H1 (cell line): Measurements from ENCODE around the gene EPN3. TPM values are rescaled to one million over a fixed set of nuclear protein-coding genes. Genes with fewer than 3 reads are reported as not detected.

Experiments used
- CTCF ChIA-PET: fragments of 300-600 bp; sonication (Branson Sonifier 250); formaldehyde crosslinking; loops from one replicate; lab custom pipeline; 2021; ENCODE audit not compliant: partially characterized antibody; lab: Charles Lee
- POLR2A ChIA-PET: fragments of 300-600 bp; sonication (Branson Sonifier 250); formaldehyde crosslinking; loops from one replicate; lab custom pipeline; 2021; ENCODE audit warnings: inconsistent platforms; ENCODE audit not compliant: partially characterized antibody; lab: Charles Lee
- DNase-seq, 2 experiments: peaks; one replicate each; pipeline versions ENCODE4 v3.0.0 to v3.0.0-alpha.2; 2010 to 2022; ENCODE audit warnings: low spot score in 2 of 2, low read depth in 1 of 2, mixed read lengths in 1 of 2
- FAIRE-seq: peaks from 2 replicates; lab custom pipeline; 2011; peaks lifted over from hg19 to GRCh38; lab: Jason Lieb, UNC
- H2AFZ ChIP-seq: 2 replicates; pipeline ENCODE4 v1.8.1; 2012; ENCODE audit warnings: low read length, inconsistent platforms
- H2AK5ac ChIP-seq: 2 replicates; pipeline ENCODE4 v1.6.1; 2013; ENCODE audit warnings: low read depth, low read length
- H2BK120ac ChIP-seq: replicated peaks from 2 replicates; pipeline ENCODE3; 2013; ENCODE audit warnings: low read depth, low read length, inconsistent platforms
- H2BK12ac ChIP-seq: 2 replicates; pipeline ENCODE4 v1.6.1; 2013; ENCODE audit warnings: low read depth, low read length
- H2BK15ac ChIP-seq: 2 replicates; pipeline ENCODE4 v1.6.1; 2013; ENCODE audit warnings: low read length
- H2BK20ac ChIP-seq: 2 replicates; pipeline ENCODE4 v1.6.1; 2013; ENCODE audit warnings: low read length
- H2BK5ac ChIP-seq: 2 replicates; pipeline ENCODE4 v1.6.1; 2013; ENCODE audit warnings: low read depth, low read length
- H3K14ac ChIP-seq: 2 replicates; pipeline ENCODE4 v1.6.1; 2013; ENCODE audit warnings: inconsistent platforms; ENCODE audit not compliant: insufficient read length
- H3K18ac ChIP-seq: 2 replicates; pipeline ENCODE4 v1.6.1; 2013; ENCODE audit warnings: low read length; ENCODE audit errors: extremely low read depth
- H3K23ac ChIP-seq: 2 replicates; pipeline ENCODE4 v1.6.1; 2013; ENCODE audit warnings: inconsistent platforms; ENCODE audit not compliant: insufficient read length
- H3K23me2 ChIP-seq: 2 replicates; pipeline ENCODE4 v1.6.1; 2013; ENCODE audit warnings: low read depth, low read length
- H3K27ac ChIP-seq: 2 replicates; pipeline ENCODE4 v1.6.1; 2011; ENCODE audit warnings: low read depth, low read length, inconsistent platforms
- H3K27me3 ChIP-seq, 4 experiments: replicated peaks in 1 of 4; 1 replicate in 1 of 4; 2 replicates in 3 of 4; pipeline versions ENCODE4 v1.6.1 to v1.8.1; 2011 to 2013; ENCODE audit warnings: low read length in 3 of 4, mild to moderate bottlenecking in 3 of 4, inconsistent platforms in 2 of 4, mixed read lengths in 2 of 4, moderate library complexity in 1 of 4; ENCODE audit not compliant: control insufficient read depth in 3 of 4, insufficient read depth in 3 of 4; ENCODE audit errors: extremely low read depth in 1 of 4
- H3K36me3 ChIP-seq, 4 experiments: 2 replicates each; pipeline versions ENCODE4 v1.6.1 to v1.8.1; 2011 to 2013; ENCODE audit warnings: mild to moderate bottlenecking in 4 of 4, low read length in 3 of 4, moderate library complexity in 2 of 4, control low read depth in 1 of 4, inconsistent platforms in 1 of 4; ENCODE audit not compliant: insufficient read depth in 4 of 4, control insufficient read depth in 2 of 4
- H3K4ac ChIP-seq: replicated peaks from 2 replicates; pipeline ENCODE3; 2013; ENCODE audit warnings: low read length, low read depth, mixed read lengths, inconsistent platforms; ENCODE audit not compliant: insufficient read length
- H3K4me1 ChIP-seq, 4 experiments: replicated peaks in 1 of 4; 1 replicate in 1 of 4; 2 replicates in 3 of 4; pipeline versions ENCODE4 v1.6.1 to v1.8.1; 2011 to 2013; ENCODE audit warnings: low read length in 3 of 4, inconsistent platforms in 2 of 4, mixed read lengths in 1 of 4; ENCODE audit not compliant: insufficient read depth in 4 of 4, control insufficient read depth in 3 of 4
- H3K4me2 ChIP-seq, 2 experiments: 2 replicates each; pipeline versions ENCODE4 v1.6.1 to v1.8.1; 2011 to 2013; ENCODE audit warnings: low read depth in 2 of 2, low read length in 2 of 2, control low read depth in 1 of 2, inconsistent platforms in 1 of 2, mild to moderate bottlenecking in 1 of 2; ENCODE audit not compliant: insufficient read depth in 1 of 2
- H3K4me3 ChIP-seq, 4 experiments: fragments of 200-600, 300-600 bp in 1 of 4; sonication (generic), shearing (Covaris generic), sonication (Bioruptor Twin) in 1 of 4; 2 replicates each; pipeline versions ENCODE4 v1.5.1 to v1.8.1; 2011 to 2016; ENCODE audit warnings: low read length in 4 of 4, low read depth in 3 of 4, control low read depth in 2 of 4, inconsistent platforms in 2 of 4, mild to moderate bottlenecking in 2 of 4, mixed read lengths in 1 of 4, moderate library complexity in 1 of 4; ENCODE audit not compliant: insufficient read depth in 2 of 4; ENCODE audit errors: extremely low read depth in 1 of 4
- H3K56ac ChIP-seq: replicated peaks from 2 replicates; pipeline ENCODE3; 2013; ENCODE audit warnings: low read depth, mild to moderate bottlenecking, mixed read lengths, low read length, inconsistent platforms; ENCODE audit not compliant: insufficient read length
- H3K79me1 ChIP-seq: 2 replicates; pipeline ENCODE4 v1.6.1; 2013; ENCODE audit warnings: low read depth, low read length, control low read depth
- H3K79me2 ChIP-seq, 2 experiments: 2 replicates each; pipeline versions ENCODE4 v1.6.1 to v1.8.1; 2012 to 2013; ENCODE audit warnings: low read length in 2 of 2, mild to moderate bottlenecking in 2 of 2, inconsistent platforms in 1 of 2; ENCODE audit not compliant: insufficient read depth in 2 of 2, control insufficient read depth in 1 of 2
- H3K9ac ChIP-seq, 4 experiments: replicated peaks in 1 of 4; 1 replicate in 1 of 4; 2 replicates in 3 of 4; pipeline versions ENCODE4 v1.6.1 to v1.8.1; 2011 to 2013; ENCODE audit warnings: low read depth in 3 of 4, low read length in 3 of 4, control low read depth in 2 of 4, mild to moderate bottlenecking in 2 of 4, moderate library complexity in 2 of 4, inconsistent platforms in 1 of 4; ENCODE audit errors: extremely low read depth in 1 of 4
- H3K9me3 ChIP-seq, 2 experiments: 2 replicates each; pipeline versions ENCODE4 v1.6.1 to v1.8.1; 2012 to 2013; ENCODE audit warnings: mild to moderate bottlenecking in 2 of 2, moderate library complexity in 2 of 2, control low read depth in 1 of 2, inconsistent platforms in 1 of 2, low read depth in 1 of 2, low read length in 1 of 2, mixed read lengths in 1 of 2; ENCODE audit not compliant: insufficient read depth in 2 of 2
- H4K20me1 ChIP-seq, 2 experiments: replicated peaks in 1 of 2; 2 replicates each; pipeline versions ENCODE3 to v1.8.1; 2011 to 2013; ENCODE audit warnings: inconsistent platforms in 2 of 2, low read length in 2 of 2, mild to moderate bottlenecking in 1 of 2; ENCODE audit not compliant: insufficient read depth in 2 of 2, control insufficient read depth in 1 of 2
- H4K5ac ChIP-seq: 2 replicates; pipeline ENCODE4 v1.6.1; 2013; ENCODE audit warnings: low read length, low read depth, mixed read lengths, inconsistent platforms; ENCODE audit not compliant: insufficient read length
- H4K8ac ChIP-seq: 2 replicates; pipeline ENCODE4 v1.8.0; 2013; ENCODE audit warnings: mild to moderate bottlenecking, moderate library complexity, low read length, inconsistent platforms; ENCODE audit not compliant: insufficient read depth; ENCODE audit errors: extremely low read depth
- H4K91ac ChIP-seq: replicated peaks from 2 replicates; pipeline ENCODE3; 2013; ENCODE audit warnings: low read length, mixed read lengths, inconsistent platforms; ENCODE audit not compliant: insufficient read length
- CHD2 ChIP-seq: IDR thresholded peaks from 2 replicates; pipeline ENCODE4 v1.6.1; 2012; ENCODE audit warnings: low read length, improper control_type of control experiment
- CREB1 ChIP-seq: IDR thresholded peaks from 2 replicates; pipeline ENCODE4 v1.6.1; 2012; ENCODE audit warnings: inconsistent platforms
- CTBP2 ChIP-seq: IDR thresholded peaks from 2 replicates; pipeline ENCODE4 v1.7.0; 2011; ENCODE audit warnings: borderline replicate concordance, mild to moderate bottlenecking, moderate library complexity, mixed read lengths, low read length; ENCODE audit not compliant: insufficient read depth, insufficient read length
- GABPA ChIP-seq: IDR thresholded peaks from 2 replicates; pipeline ENCODE4 v1.6.1; 2011; ENCODE audit warnings: mild to moderate bottlenecking, low read length, moderate library complexity, borderline replicate concordance; ENCODE audit not compliant: insufficient read depth
- KDM1A ChIP-seq: fragments of 200-600, 300-600 bp; sonication (generic); IDR thresholded peaks from 2 replicates; pipeline ENCODE4 v1.7.1; 2016; ENCODE audit warnings: mild to moderate bottlenecking, low read length, borderline replicate concordance
- KDM4A ChIP-seq: IDR thresholded peaks from one replicate; pipeline ENCODE4 v1.7.1; 2012; ENCODE audit warnings: low read depth, mild to moderate bottlenecking, moderate library complexity, low read length, inconsistent platforms; ENCODE audit not compliant: severe bottlenecking
- NRF1 ChIP-seq: IDR thresholded peaks from 2 replicates; pipeline ENCODE4 v1.6.1; 2011; ENCODE audit warnings: mild to moderate bottlenecking, low read depth, low read length, improper control_type of control experiment
- RFX5 ChIP-seq: IDR thresholded peaks from 2 replicates; pipeline ENCODE4 v1.6.1; 2011; ENCODE audit warnings: low read depth, low read length, improper control_type of control experiment, borderline replicate concordance
- ZNF274 ChIP-seq: IDR thresholded peaks from 2 replicates; pipeline ENCODE4 v1.7.0; 2012; ENCODE audit warnings: low read length, borderline replicate concordance; ENCODE audit errors: extremely low read depth
- WGBS, 2 experiments: shearing (Covaris generic) in 1 of 2; methylation state at CpG; one replicate each; pipeline versions ENCODE4 v1.1.6 to v1.1.7; 2013 to 2015; ENCODE audit warnings: low lambda C conversion rate in 2 of 2, mixed read lengths in 2 of 2, inconsistent platforms in 1 of 2, low coverage in 1 of 2, missing lambda C conversion rate in 1 of 2; ENCODE audit not compliant: insufficient replicate concordance in 2 of 2, insufficient coverage in 1 of 2, insufficient read length in 1 of 2; ENCODE audit errors: extremely low coverage in 1 of 2, missing lambda C conversion rate in 1 of 2; 5-methylcytosine and 5-hydroxymethylcytosine counted together
- polyA plus RNA-seq, 7 experiments: library from polyadenylated mRNA; depleted of rRNA in 3 of 7; stranded (reverse) in 5 of 7; unstranded in 2 of 7; fragments of >200 nt in 5 of 7; fragments of 200-250 nt in 2 of 7; gene quantifications; 1 replicate in 5 of 7; 2 replicates in 1 of 7; 4 replicates in 1 of 7; pipeline versions ENCODE4 v1.2.1 to v1.2.3, GENCODE V29; 2011 to 2013; ENCODE audit warnings: missing spikeins in 2 of 7, mixed read lengths in 2 of 7
- total RNA-seq: library from RNA; stranded (reverse); fragmentation: NEBNext Ultra II Directional; extraction: Animal tissue kit (Norgen Biotek cat#: 25700); gene quantifications from 2 replicates; pipeline ENCODE4 v1.2.1, GENCODE V29; 2021
- TF ChIP-seq, protein P1 (sequence below), 3 experiments: IDR thresholded peaks; 1 replicate in 2 of 3; 2 replicates in 1 of 3; pipeline versions ENCODE4 v1.5.1 to v1.6.1; 2011; ENCODE audit warnings: low read length in 3 of 3, mild to moderate bottlenecking in 3 of 3, inconsistent platforms in 2 of 3, low read depth in 1 of 3, moderate library complexity in 1 of 3; ENCODE audit not compliant: insufficient read depth in 1 of 3; ENCODE audit errors: control extremely low read depth in 1 of 3

EPN3 gene
- total and polyA plus RNA-seq, 2 of the 8 experiments (the other 6 are each of a cell fraction or from before 2014, with no cell fraction given): 6.7 to 7.9 TPM

GRCh38 chr17:50519141-50519834, 13.2 kb upstream of the EPN3 start:
- H3K4me2 ChIP-seq: no peak overlapping the region
- H2AK5ac ChIP-seq: no peak overlapping the region
- H3K79me1 ChIP-seq: no peaks in the 10 kb centered on the region
- FAIRE-seq (no peak), DNase-seq (no peak)
- H3K79me2 ChIP-seq: no peaks in the 10 kb centered on the region
- H2AFZ ChIP-seq: no peak overlapping the region
- H3K18ac ChIP-seq: no peak overlapping the region
- POLR2A ChIA-PET: interaction anchor here (1.0 to 2.4 kb wide), 2 partner anchors 13 to 14 kb away, joined by 3 to 13 read pairs; partner anchors contain the start of gene EPN3
- H2BK15ac ChIP-seq: no peak overlapping the region
- H3K14ac ChIP-seq: no peak overlapping the region
- WGBS, 2 experiments: 85% methylated on average over 8 of the region's 8 CpGs; no CpG with 5 or more reads in 1 of the 2 experiments
- no peak overlapping the region for H3K4me3 ChIP-seq
- no peak overlapping the region for H2BK120ac ChIP-seq
- no peaks in the 10 kb centered on the region for H4K20me1 ChIP-seq
- CTCF ChIA-PET: interaction anchor here (0.5 to 2.7 kb wide), 9 partner anchors 12 to 256 kb away, joined by 3 to 12 read pairs (median 3); no protein-coding TSS in a partner anchor
- no peak overlapping the region; the same call in 1 of the 2 replicates for H4K8ac ChIP-seq
- no peak overlapping the region for H3K56ac ChIP-seq
- H3K36me3 ChIP-seq: no peaks in the 10 kb centered on the region
- H3K9me3 ChIP-seq: no peaks in the 10 kb centered on the region
- H3K4ac ChIP-seq: no peak overlapping the region
- no peak overlapping the region for H2BK20ac ChIP-seq
- peaks cover 0 to 2% (median 0%) of the 10 kb centered on the region in 4 experiments; a peak in 2 of 7 replicates for H3K4me1 ChIP-seq
- no peaks in the 10 kb centered on the region for H3K23me2 ChIP-seq
- no peak overlapping the region for H4K91ac ChIP-seq
- H4K5ac ChIP-seq: no peak overlapping the region
- H3K27ac ChIP-seq: no peak overlapping the region
- no peak overlapping the region for H2BK12ac ChIP-seq
- H3K9ac ChIP-seq: no peak overlapping the region
- no peak overlapping the region for H3K23ac ChIP-seq
- H2BK5ac ChIP-seq: no peak overlapping the region
- no peaks in the 10 kb centered on the region; a peak in 1 of 7 replicates for H3K27me3 ChIP-seq
- TF ChIP-seq, protein P1, sequence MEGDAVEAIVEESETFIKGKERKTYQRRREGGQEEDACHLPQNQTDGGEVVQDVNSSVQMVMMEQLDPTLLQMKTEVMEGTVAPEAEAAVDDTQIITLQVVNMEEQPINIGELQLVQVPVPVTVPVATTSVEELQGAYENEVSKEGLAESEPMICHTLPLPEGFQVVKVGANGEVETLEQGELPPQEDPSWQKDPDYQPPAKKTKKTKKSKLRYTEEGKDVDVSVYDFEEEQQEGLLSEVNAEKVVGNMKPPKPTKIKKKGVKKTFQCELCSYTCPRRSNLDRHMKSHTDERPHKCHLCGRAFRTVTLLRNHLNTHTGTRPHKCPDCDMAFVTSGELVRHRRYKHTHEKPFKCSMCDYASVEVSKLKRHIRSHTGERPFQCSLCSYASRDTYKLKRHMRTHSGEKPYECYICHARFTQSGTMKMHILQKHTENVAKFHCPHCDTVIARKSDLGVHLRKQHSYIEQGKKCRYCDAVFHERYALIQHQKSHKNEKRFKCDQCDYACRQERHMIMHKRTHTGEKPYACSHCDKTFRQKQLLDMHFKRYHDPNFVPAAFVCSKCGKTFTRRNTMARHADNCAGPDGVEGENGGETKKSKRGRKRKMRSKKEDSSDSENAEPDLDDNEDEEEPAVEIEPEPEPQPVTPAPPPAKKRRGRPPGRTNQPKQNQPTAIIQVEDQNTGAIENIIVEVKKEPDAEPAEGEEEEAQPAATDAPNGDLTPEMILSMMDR (IDR thresholded peaks at IDR 0.05; ENCODE audit: control extremely low read depth in 1 of 3, insufficient read depth in 1 of 3, low read depth in 1 of 3, low read length in 3 of 3): no peak
- no peak for TF ChIP-seq KDM1A
- no peak for TF ChIP-seq CHD2
- no peak for TF ChIP-seq CTBP2
- TF ChIP-seq CREB1: no peak
- no peak for TF ChIP-seq NRF1
- TF ChIP-seq GABPA: no peak
- TF ChIP-seq RFX5: no peak
- no peak for TF ChIP-seq ZNF274
- TF ChIP-seq KDM4A: no peak
